ENCODE measurements around the gene PACSIN1. TPM values are rescaled to one million over a fixed set of nuclear protein-coding genes. Genes with fewer than 3 reads are reported as not detected.

PACSIN1 gene
- total RNA-seq, 4 donors from 2014 or later, result 0.11 to 0.40 TPM; not detected in 2

GRCh38 chr6:34526241-34526972, 60.5 kb downstream of the PACSIN1 start:
- Histone ChIP-seq H3K4me1 (peaks cover 11% of the 10 kb centered on the region), H3K27ac (no peak overlapping the region), H3K36me3 (no peaks in the 10 kb centered on the region), H3K27me3 (no peaks in the 10 kb centered on the region), H3K9me3 (no peaks in the 10 kb centered on the region), H3K4me3 (peak overlapping the region; percentile 30)
- DNase-seq (ENCODE audit: low spot score in 2 of 2), result no peak
- TF ChIP-seq EP300 (IDR thresholded peaks at IDR 0.05) (no peak), POLR2AphosphoS5 (IDR thresholded peaks at IDR 0.05) (no peak), CTCF (IDR thresholded peaks at IDR 0.05) (no peak), POLR2A (IDR thresholded peaks at IDR 0.05) (no peak)
- WGBS, result 50% methylated on average over 15 of the region's 23 CpGs

- H3K9me3 ChIP-seq, result no peaks in the 10 kb centered on the region
- WGBS, result 19% methylated on average over 13 of the region's 53 CpGs
Measured at GRCh38 chr6:34526992-34527728, 61.3 kb downstream of the PACSIN1 start.

GRCh38 chr6:34527751-34528670, 62.1 kb downstream of the PACSIN1 start:
- WGBS, result 83% methylated on average over 12 of the region's 12 CpGs
- TF ChIP-seq POLR2AphosphoS5 (IDR thresholded peaks at IDR 0.05) (no peak), POLR2A (IDR thresholded peaks at IDR 0.05) (no peak), EP300 (IDR thresholded peaks at IDR 0.05) (no peak), CTCF (IDR thresholded peaks at IDR 0.05) (no peak)
- Histone ChIP-seq H3K36me3 (no peaks in the 10 kb centered on the region), H3K27me3 (no peaks in the 10 kb centered on the region), H3K4me1 (peaks cover 11% of the 10 kb centered on the region), H3K4me3 (no peak overlapping the region), H3K9me3 (no peaks in the 10 kb centered on the region), H3K27ac (no peak overlapping the region)
- no peak for DNase-seq (ENCODE audit: low spot score in 2 of 2)

More at GRCh38 chr6:34526992-34527728, 61.3 kb downstream of the PACSIN1 start:
- H3K4me3 ChIP-seq, result peak overlapping the region; percentile 30
- no peaks in the 10 kb centered on the region for H3K27me3 ChIP-seq
- no peak overlapping the region for H3K27ac ChIP-seq
- peaks cover 11% of the 10 kb centered on the region for H3K4me1 ChIP-seq
- TF ChIP-seq CTCF (IDR thresholded peaks at IDR 0.05) (peak; percentile 53 to 88), POLR2AphosphoS5 (IDR thresholded peaks at IDR 0.05) (no peak)
- no peaks in the 10 kb centered on the region for H3K36me3 ChIP-seq
- peak; percentile 97 to 98 for DNase-seq (ENCODE audit: low spot score in 2 of 2)

GRCh38 chr6:34528996-34529664, 63.3 kb downstream of the PACSIN1 start:
- Histone ChIP-seq H3K27me3 (no peaks in the 10 kb centered on the region), H3K4me1 (peaks cover 11% of the 10 kb centered on the region), H3K27ac (no peak overlapping the region), H3K4me3 (no peak overlapping the region), H3K36me3 (no peaks in the 10 kb centered on the region), H3K9me3 (no peaks in the 10 kb centered on the region)
- WGBS, result 94% methylated on average over 8 of the region's 8 CpGs
- TF ChIP-seq POLR2A (IDR thresholded peaks at IDR 0.05) (no peak), POLR2AphosphoS5 (IDR thresholded peaks at IDR 0.05) (no peak), EP300 (IDR thresholded peaks at IDR 0.05) (no peak), CTCF (IDR thresholded peaks at IDR 0.05) (no peak)
- DNase-seq (ENCODE audit: low spot score in 2 of 2), result no peak
